ENCODE data around the gene LYL1. TPM values are rescaled to one million over a fixed set of nuclear protein-coding genes. Genes with fewer than 3 reads are reported as not detected.

Gene LYL1
- total and polyA plus RNA-seq, 9 of the 15 experiments (the other 6 are each of a cell fraction or from before 2014, with no cell fraction given): 1.3 to 266 (median 34.0) TPM

DNA sequence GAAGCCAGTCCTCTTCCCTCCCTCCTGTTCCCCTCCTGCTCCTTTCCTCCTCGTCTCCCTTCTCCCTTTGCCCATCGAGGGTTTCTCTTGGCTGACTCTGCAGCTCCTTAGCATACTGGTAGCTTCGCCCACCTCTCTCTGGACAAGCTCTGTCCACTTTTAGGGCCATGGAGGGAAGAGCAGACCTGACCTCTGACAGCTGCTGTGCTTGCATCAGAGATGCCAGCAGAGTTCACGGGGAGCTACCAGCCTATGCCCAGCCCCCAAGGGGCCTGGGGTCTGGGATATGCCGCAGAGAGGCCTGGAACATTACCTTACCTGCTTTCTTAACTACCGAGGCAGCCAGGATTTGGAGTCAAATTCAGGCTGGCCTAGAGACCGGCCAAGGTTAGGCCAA is 19.7 kb downstream of the LYL1 start:
- no TSS peak for BruUV-seq (replicated peaks)
- H3K27ac ChIP-seq (ENCODE audit: extremely low read depth, low read depth, low read length): no peak overlapping the region; the same call in 2 of the 3 replicates
- TF ChIP-seq HDAC3 (IDR thresholded peaks at IDR 0.05; ENCODE audit: borderline replicate concordance, partially characterized antibody): no peak
- no peak for TF ChIP-seq TGIF2 (CRISPR knock-in tag; IDR thresholded peaks at IDR 0.05)
- TF ChIP-seq ZKSCAN3 (CRISPR knock-in tag; IDR thresholded peaks at IDR 0.05): no peak
- no peak for TF ChIP-seq U2AF2 (optimal IDR thresholded peaks at IDR 0.05; ENCODE audit: low read depth, low read length)
- no peak for TF ChIP-seq PHB (CRISPR knock-in tag; IDR thresholded peaks at IDR 0.05)
- no peak for TF ChIP-seq SAFB2 (IDR thresholded peaks at IDR 0.05; ENCODE audit: borderline replicate concordance, low read depth, low read length, severe bottlenecking)
- no peak for TF ChIP-seq CAMTA2 (CRISPR knock-in tag; conservative IDR thresholded peaks at IDR 0.05)
- TF ChIP-seq ASH1L (IDR thresholded peaks at IDR 0.05; ENCODE audit: borderline replicate concordance, low read depth, partially characterized antibody): no peak
- TF ChIP-seq MCM3 (IDR thresholded peaks at IDR 0.05): no peak
- TF ChIP-seq CEBPB (tag; IDR thresholded peaks at IDR 0.05): no peak
- TF ChIP-seq, protein P1, sequence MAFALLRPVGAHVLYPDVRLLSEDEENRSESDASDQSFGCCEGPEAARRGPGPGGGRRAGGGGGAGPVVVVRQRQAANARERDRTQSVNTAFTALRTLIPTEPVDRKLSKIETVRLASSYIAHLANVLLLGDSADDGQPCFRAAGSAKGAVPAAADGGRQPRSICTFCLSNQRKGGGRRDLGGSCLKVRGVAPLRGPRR (CRISPR knock-in tag; IDR thresholded peaks at IDR 0.05): no peak
- no peak for TF ChIP-seq NR2F6 (CRISPR knock-in tag; IDR thresholded peaks at IDR 0.05)
- peak overlapping the region in 1 of 2 experiments; percentile 59; a peak in 2 of 4 replicates for H3K9ac ChIP-seq (ENCODE audit: insufficient read depth in 1 of 2, low read depth in 2 of 2, low read length in 2 of 2)
- 75% methylated on average over 6 of the region's 7 CpGs for WGBS (ENCODE audit: insufficient coverage, low coverage, missing lambda C conversion rate)
- in situ Hi-C loops (cut with MboI): no loop called here
- no peak overlapping the region for H2AFZ ChIP-seq (ENCODE audit: low read depth, low read length)
- H4K20me1 ChIP-seq (replicated peaks; ENCODE audit: control insufficient read depth, insufficient read depth, low read length): no peaks in the 10 kb centered on the region
- H3K9me3 ChIP-seq (replicated peaks; ENCODE audit: control insufficient read depth, insufficient read depth, low read depth, low read length): no peaks in the 10 kb centered on the region
- no peak for ATAC-seq
- POLR2A ChIA-PET: interaction anchor here (1.0 to 1.7 kb wide), 2 partner anchors 11 to 13 kb away, joined by 4 to 5 read pairs; no protein-coding TSS in a partner anchor
- CTCF ChIA-PET (ENCODE audit: low intra/inter-chr PET ratio): interaction anchor here (0.5 to 1.2 kb wide), 2 partner anchors 76 to 117 kb away, joined by 3 to 7 read pairs; no protein-coding TSS in a partner anchor
- no peak for FAIRE-seq
- no peak overlapping the region for H3K4me2 ChIP-seq (ENCODE audit: insufficient read depth, low read length)
- H3K4me3 ChIP-seq: no peak overlapping the region
- DNase-seq (ENCODE audit: extremely low read depth in 1 of 4, low spot score in 3 of 4): no peak
- no peaks in the 10 kb centered on the region for H3K79me2 ChIP-seq (ENCODE audit: control insufficient read depth, insufficient read depth, low read length)
- H3K27me3 ChIP-seq (ENCODE audit: control insufficient read depth in 2 of 2, insufficient read depth in 2 of 2, low read length in 2 of 2): no peaks in the 10 kb centered on the region
- intact Hi-C loops (cut with micrococcal nuclease): no loop called here
- peaks cover 21 to 57% of the 10 kb centered on the region in 2 experiments for H3K4me1 ChIP-seq (replicated peaks in 1 of 2; ENCODE audit: control insufficient read depth in 2 of 2, insufficient read depth in 2 of 2, low read length in 2 of 2)
- H3K36me3 ChIP-seq (ENCODE audit: control insufficient read depth, insufficient read depth, low read length): peaks cover 22% of the 10 kb centered on the region; the same call in 1 of the 3 replicates
- no peaks in the 10 kb centered on the region for H3K9me1 ChIP-seq (ENCODE audit: control insufficient read depth, insufficient read depth, low read length)

Measured in K562 (cell line).